Bronchial epithelial cell (primary cell): ENCODE results near the gene MITF. TPM values are rescaled to one million over a fixed set of nuclear protein-coding genes. Genes with fewer than 3 reads are reported as not detected.

Source experiments
- DNase-seq: peaks from one replicate; pipeline ENCODE4 v3.0.0-alpha.2; 2010; ENCODE audit warnings: low read depth
- FAIRE-seq: peaks from 2 replicates; lab custom pipeline; 2011; peaks lifted over from hg19 to GRCh38; lab: Jason Lieb, UNC
- H3K27me3 ChIP-seq: 2 replicates; pipeline ENCODE4 v1.5.1; 2011; ENCODE audit warnings: low read length; ENCODE audit not compliant: control insufficient read depth, insufficient read depth
- H3K36me3 ChIP-seq: 2 replicates; pipeline ENCODE4 v1.5.1; 2011; ENCODE audit warnings: low read length; ENCODE audit not compliant: control insufficient read depth, insufficient read depth
- H3K4me3 ChIP-seq: 2 replicates; pipeline ENCODE4 v1.5.1; 2011; ENCODE audit warnings: mild to moderate bottlenecking, low read depth, low read length, control low read depth
- total RNA-seq: library from RNA; depleted of rRNA; stranded (reverse); fragments of >200 nt; gene quantifications from 2 replicates; pipeline ENCODE4 v1.2.1, GENCODE V29; 2014
- TF ChIP-seq, protein P1 (sequence below): IDR thresholded peaks from 2 replicates; pipeline ENCODE4 v1.5.1; 2011; ENCODE audit warnings: mild to moderate bottlenecking, moderate library complexity, low read length, control low read depth, inconsistent platforms; ENCODE audit not compliant: insufficient read depth, severe bottlenecking

The MITF gene
- total RNA-seq, 1 donor from 2014 or later = 1.6 TPM

- TF ChIP-seq, protein P1, sequence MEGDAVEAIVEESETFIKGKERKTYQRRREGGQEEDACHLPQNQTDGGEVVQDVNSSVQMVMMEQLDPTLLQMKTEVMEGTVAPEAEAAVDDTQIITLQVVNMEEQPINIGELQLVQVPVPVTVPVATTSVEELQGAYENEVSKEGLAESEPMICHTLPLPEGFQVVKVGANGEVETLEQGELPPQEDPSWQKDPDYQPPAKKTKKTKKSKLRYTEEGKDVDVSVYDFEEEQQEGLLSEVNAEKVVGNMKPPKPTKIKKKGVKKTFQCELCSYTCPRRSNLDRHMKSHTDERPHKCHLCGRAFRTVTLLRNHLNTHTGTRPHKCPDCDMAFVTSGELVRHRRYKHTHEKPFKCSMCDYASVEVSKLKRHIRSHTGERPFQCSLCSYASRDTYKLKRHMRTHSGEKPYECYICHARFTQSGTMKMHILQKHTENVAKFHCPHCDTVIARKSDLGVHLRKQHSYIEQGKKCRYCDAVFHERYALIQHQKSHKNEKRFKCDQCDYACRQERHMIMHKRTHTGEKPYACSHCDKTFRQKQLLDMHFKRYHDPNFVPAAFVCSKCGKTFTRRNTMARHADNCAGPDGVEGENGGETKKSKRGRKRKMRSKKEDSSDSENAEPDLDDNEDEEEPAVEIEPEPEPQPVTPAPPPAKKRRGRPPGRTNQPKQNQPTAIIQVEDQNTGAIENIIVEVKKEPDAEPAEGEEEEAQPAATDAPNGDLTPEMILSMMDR = no peak
- peak; percentile 15 for DNase-seq
- Histone ChIP-seq H3K36me3 (no peaks in the 10 kb centered on the region), H3K27me3 (peaks cover 2% of the 10 kb centered on the region), H3K4me3 (no peak overlapping the region)
- no peak for FAIRE-seq
These were observed 28.9 kb upstream of the MITF start for GRCh38 chr3:69710153-69710977.

- FAIRE-seq (no peak), DNase-seq (no peak)
- TF ChIP-seq, protein P1 = no peak
- no peak overlapping the region for H3K4me3 ChIP-seq
- no peaks in the 10 kb centered on the region for H3K36me3 ChIP-seq
- H3K27me3 ChIP-seq = peaks cover 2% of the 10 kb centered on the region
These were observed 27.0 kb upstream of the MITF start for GRCh38 chr3:69712269-69712668.

GRCh38 chr3:69712933-69713332, 26.3 kb upstream of the MITF start:
- Histone ChIP-seq H3K4me3 (no peak overlapping the region), H3K36me3 (no peaks in the 10 kb centered on the region), H3K27me3 (peaks cover 2% of the 10 kb centered on the region)
- DNase-seq (peak; percentile 10), FAIRE-seq (no peak)
- TF ChIP-seq, protein P1 = no peak

- FAIRE-seq (no peak), DNase-seq (no peak)
- TF ChIP-seq, protein P1 = no peak
- Histone ChIP-seq H3K36me3 (no peaks in the 10 kb centered on the region), H3K27me3 (peaks cover 2% of the 10 kb centered on the region), H3K4me3 (no peak overlapping the region)
These were observed 24.1 kb upstream of the MITF start for GRCh38 chr3:69715204-69715603.

GRCh38 chr3:69716119-69716518, 23.1 kb upstream of the MITF start:
- H3K27me3 ChIP-seq = peaks cover 5% of the 10 kb centered on the region
- no peak for DNase-seq
- no peaks in the 10 kb centered on the region for H3K36me3 ChIP-seq
- TF ChIP-seq, protein P1 = no peak
- no peak overlapping the region for H3K4me3 ChIP-seq
- no peak for FAIRE-seq
